Vagina (tissue), 2 donors: ENCODE measurements around the gene RSPH1. TPM values are rescaled to one million over a fixed set of nuclear protein-coding genes. Genes with fewer than 3 reads are reported as not detected.
"Not testable (repeated sequence)": the region's sequence is repeated elsewhere in the genome, so short reads cannot be mapped to it uniquely, and the experiment has no call there.

ENCODE experiments used
- DNase-seq, 2 donors: peaks; one replicate each; pipeline ENCODE4 v3.0.0-alpha.2; 2017; ENCODE audit errors: extremely low spot score in 2 of 2
- H3K27ac ChIP-seq: fragments of 200-600 bp; sonication (generic); one replicate; pipeline ENCODE4 v1.5.1; 2019
- H3K27me3 ChIP-seq: fragments of 200-600 bp; sonication (generic); one replicate; pipeline ENCODE4 v1.5.1; 2019
- H3K36me3 ChIP-seq, 2 donors: fragments of 200-600 bp; sonication (generic); one replicate each; pipeline ENCODE4 v1.5.1; 2017 to 2019
- H3K4me1 ChIP-seq: fragments of 200-600 bp; sonication (generic); one replicate; pipeline ENCODE4 v1.5.1; 2019
- H3K4me3 ChIP-seq, 2 donors: fragments of 200-600 bp; sonication (generic); 1 replicate in 1 of 2; 2 replicates in 1 of 2; pipeline ENCODE4 v1.5.1; 2016 to 2019
- H3K9me3 ChIP-seq: fragments of 200-600 bp; sonication (generic); one replicate; pipeline ENCODE4 v1.5.1; 2019
- CTCF ChIP-seq, 3 experiments: fragments of 450-650 bp in 2 of 3; fragments of 200-600 bp in 1 of 3; sonication (generic) in 1 of 3; IDR thresholded peaks; one replicate each; pipeline ENCODE4 v1.5.1; 2017 to 2019; ENCODE audit warnings: antibody characterized with exemption in 3 of 3, mild to moderate bottlenecking in 2 of 3, moderate library complexity in 2 of 3
- POLR2A ChIP-seq, 2 donors: fragments of 450-650 bp; IDR thresholded peaks; one replicate each; pipeline ENCODE4 v1.6.1; 2017; ENCODE audit warnings: antibody characterized with exemption in 2 of 2, mild to moderate bottlenecking in 2 of 2, moderate library complexity in 2 of 2
- POLR2AphosphoS5 ChIP-seq, 2 donors: sonication (generic); formaldehyde crosslinking; IDR thresholded peaks; one replicate each; pipeline ENCODE4 v1.9.0; 2017; ENCODE audit warnings: antibody characterized with exemption in 2 of 2, mild to moderate bottlenecking in 2 of 2, low read depth in 1 of 2; ENCODE audit not compliant: insufficient read depth in 1 of 2
- intact Hi-C: fragments of 100-400 bp; cut with DNase I; formaldehyde crosslinking; loops from one replicate; pipeline ENCODE4 v1.15.1; 2023
- total RNA-seq: library from RNA; depleted of rRNA; stranded (reverse); fragments of >200 nt; gene quantifications from one replicate; pipeline ENCODE4 v1.2.3, GENCODE V29; 2016

The RSPH1 gene
- total RNA-seq, 1 donor from 2014 or later: not detected

GRCh38 chr21:42473498-42474042 lies 22.5 kb downstream of the RSPH1 start:
- Histone ChIP-seq H3K27ac (no peak overlapping the region), H3K27me3 (no peaks in the 10 kb centered on the region), H3K4me3 (no peak overlapping the region), H3K4me1 (peaks cover 24% of the 10 kb centered on the region), H3K9me3 (no peaks in the 10 kb centered on the region), H3K36me3 (no peaks in the 10 kb centered on the region)
- TF ChIP-seq POLR2AphosphoS5 (IDR thresholded peaks at IDR 0.05; ENCODE audit: insufficient read depth in 1 of 2, low read depth in 1 of 2): no peak
- no peak for TF ChIP-seq CTCF (IDR thresholded peaks at IDR 0.05)
- no peak for TF ChIP-seq POLR2A (IDR thresholded peaks at IDR 0.05)
- intact Hi-C loops: no loop called here
- no peak for DNase-seq

GRCh38 chr21:42472521-42472920 lies 23.5 kb downstream of the RSPH1 start:
- H3K4me3 ChIP-seq: no peak overlapping the region
- H3K9me3 ChIP-seq: no peaks in the 10 kb centered on the region
- H3K27ac ChIP-seq: no peak overlapping the region
- no peaks in the 10 kb centered on the region for H3K36me3 ChIP-seq
- peaks cover 34% of the 10 kb centered on the region for H3K4me1 ChIP-seq
- peak in 1 of 2 donors; percentile 28 for DNase-seq
- TF ChIP-seq POLR2A (IDR thresholded peaks at IDR 0.05) (no peak), POLR2AphosphoS5 (IDR thresholded peaks at IDR 0.05; ENCODE audit: insufficient read depth in 1 of 2, low read depth in 1 of 2) (no peak), CTCF (IDR thresholded peaks at IDR 0.05) (no peak)
- H3K27me3 ChIP-seq: no peaks in the 10 kb centered on the region
- intact Hi-C loops: no loop called here

GRCh38 chr21:42471716-42472330 lies 24.2 kb downstream of the RSPH1 start:
- no peaks in the 10 kb centered on the region for H3K9me3 ChIP-seq
- no peak overlapping the region for H3K27ac ChIP-seq
- no peak overlapping the region for H3K4me3 ChIP-seq
- peaks cover 38% of the 10 kb centered on the region for H3K4me1 ChIP-seq
- peak in 1 of 2 donors; percentile 72 for DNase-seq
- H3K27me3 ChIP-seq: no peaks in the 10 kb centered on the region
- intact Hi-C loops: no loop called here
- no peaks in the 10 kb centered on the region for H3K36me3 ChIP-seq
- no peak for TF ChIP-seq POLR2A (IDR thresholded peaks at IDR 0.05)
- TF ChIP-seq POLR2AphosphoS5 (IDR thresholded peaks at IDR 0.05; ENCODE audit: insufficient read depth in 1 of 2, low read depth in 1 of 2): no peak
- no peak for TF ChIP-seq CTCF (IDR thresholded peaks at IDR 0.05)

GRCh38 chr21:42471206-42471605 lies 24.8 kb downstream of the RSPH1 start:
- Histone ChIP-seq H3K36me3 (no peaks in the 10 kb centered on the region), H3K4me1 (peaks cover 38% of the 10 kb centered on the region), H3K27me3 (no peaks in the 10 kb centered on the region), H3K27ac (no peak overlapping the region), H3K9me3 (no peaks in the 10 kb centered on the region), H3K4me3 (no peak overlapping the region)
- intact Hi-C loops: no loop called here
- TF ChIP-seq CTCF (IDR thresholded peaks at IDR 0.05) (no peak), POLR2AphosphoS5 (IDR thresholded peaks at IDR 0.05; ENCODE audit: insufficient read depth in 1 of 2, low read depth in 1 of 2) (no peak), POLR2A (IDR thresholded peaks at IDR 0.05) (no peak)
- peak in 1 of 2 donors; percentile 52 for DNase-seq

GRCh38 chr21:42469726-42470125 lies 26.3 kb downstream of the RSPH1 start:
- intact Hi-C loops: not testable (repeated sequence)

More at GRCh38 chr21:42469726-42470125, 26.3 kb downstream of the RSPH1 start:
- H3K27ac ChIP-seq, H3K4me3 ChIP-seq, H3K27me3 ChIP-seq, H3K9me3 ChIP-seq, H3K36me3 ChIP-seq: not testable (repeated sequence)
- H3K4me1 ChIP-seq: peaks cover 38% of the 10 kb centered on the region
- peak in 1 of 2 donors; percentile 16 for DNase-seq
